Skeletal muscle tissue (tissue), 4 donors: ENCODE measurements around the gene LAIR2. TPM values are rescaled to one million over a fixed set of nuclear protein-coding genes. Genes with fewer than 3 reads are reported as not detected.
"Not testable (repeated sequence)": the region's sequence is repeated elsewhere in the genome, so short reads cannot be mapped to it uniquely, and the experiment has no call there.

ENCODE experiments used
- H3K27ac ChIP-seq: one replicate; pipeline ENCODE4 v1.7.0; 2013; ENCODE audit warnings: mild to moderate bottlenecking, low read depth, low read length, inconsistent platforms
- H3K27me3 ChIP-seq, 3 donors: one replicate each; pipeline ENCODE4 v1.7.0; 2013; ENCODE audit warnings: low read length in 3 of 3; ENCODE audit not compliant: control insufficient read depth in 3 of 3, insufficient read depth in 3 of 3
- H3K36me3 ChIP-seq, 3 donors: one replicate each; pipeline ENCODE4 v1.7.0; 2013; ENCODE audit warnings: low read length in 3 of 3; ENCODE audit not compliant: control insufficient read depth in 3 of 3, insufficient read depth in 3 of 3
- H3K4me1 ChIP-seq, 3 donors: one replicate each; pipeline ENCODE4 v1.7.0; 2013; ENCODE audit warnings: low read length in 3 of 3, mild to moderate bottlenecking in 3 of 3; ENCODE audit not compliant: control insufficient read depth in 3 of 3, insufficient read depth in 3 of 3
- H3K4me3 ChIP-seq, 3 donors: one replicate each; pipeline ENCODE4 v1.7.0; 2013; ENCODE audit warnings: low read length in 3 of 3
- H3K9ac ChIP-seq, 3 donors: one replicate each; pipeline ENCODE4 v1.7.0; 2013; ENCODE audit warnings: low read length in 3 of 3, mild to moderate bottlenecking in 3 of 3, moderate library complexity in 2 of 3, low read depth in 1 of 3
- H3K9me3 ChIP-seq, 3 donors: one replicate each; pipeline ENCODE4 v1.7.0; 2013; ENCODE audit warnings: low read length in 3 of 3; ENCODE audit not compliant: control insufficient read depth in 3 of 3
- total RNA-seq: library from RNA; depleted of rRNA; stranded (reverse); fragments of >200 nt; gene quantifications from one replicate; pipeline ENCODE4 v1.2.3, GENCODE V29; 2014
- donor health status: Osteomylitis.

LAIR2 gene
- total RNA-seq, 1 donor from 2014 or later: not detected

GRCh38 chr19:54492568-54492967, 10.1 kb upstream of the LAIR2 start:
- no peak overlapping the region for H3K9ac ChIP-seq
- H3K27ac ChIP-seq: no peak overlapping the region
- no peaks in the 10 kb centered on the region for H3K9me3 ChIP-seq
- peaks cover 4 to 9% (median 7%) of the 10 kb centered on the region in 3 donors for H3K27me3 ChIP-seq
- no peak overlapping the region for H3K4me3 ChIP-seq
- no peaks in the 10 kb centered on the region for H3K36me3 ChIP-seq
- no peaks in the 10 kb centered on the region for H3K4me1 ChIP-seq

GRCh38 chr19:54493056-54493455, 9.6 kb upstream of the LAIR2 start:
- H3K27me3 ChIP-seq, H3K4me3 ChIP-seq, H3K9ac ChIP-seq: not testable (repeated sequence)

GRCh38 chr19:54493967-54494585, 8.6 kb upstream of the LAIR2 start:
- H3K4me3 ChIP-seq: no peak overlapping the region
- H3K9me3 ChIP-seq: no peaks in the 10 kb centered on the region
- peaks cover 4 to 9% (median 7%) of the 10 kb centered on the region in 3 donors for H3K27me3 ChIP-seq
- H3K36me3 ChIP-seq: no peaks in the 10 kb centered on the region
- H3K9ac ChIP-seq: no peak overlapping the region
- no peaks in the 10 kb centered on the region for H3K4me1 ChIP-seq
- H3K27ac ChIP-seq: no peak overlapping the region

More at GRCh38 chr19:54493056-54493455, 9.6 kb upstream of the LAIR2 start:
- not testable (repeated sequence) for H3K27ac ChIP-seq, H3K4me1 ChIP-seq, H3K36me3 ChIP-seq, H3K9me3 ChIP-seq

DNA sequence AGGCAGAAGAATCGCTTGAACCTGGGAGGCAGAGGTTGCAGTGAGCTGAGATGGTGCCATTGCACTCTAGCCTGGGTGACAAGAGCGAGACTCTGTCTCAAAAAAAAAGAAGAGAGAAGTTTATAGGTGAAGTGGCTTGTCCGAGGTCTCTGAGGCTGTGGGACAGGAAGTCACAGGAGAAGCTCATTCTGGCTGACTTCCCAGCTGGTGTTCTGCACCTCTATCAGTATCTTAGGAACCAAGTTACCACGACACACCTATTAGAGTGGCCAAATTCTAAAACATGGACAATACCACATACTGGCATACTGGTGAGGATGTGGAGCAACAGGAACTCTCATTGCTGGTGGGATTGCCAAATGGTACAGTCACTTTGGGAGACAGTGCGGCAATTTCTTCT, 7.3 kb upstream of the LAIR2 start:
- not testable (repeated sequence) for H3K27ac ChIP-seq, H3K9ac ChIP-seq, H3K27me3 ChIP-seq, H3K9me3 ChIP-seq, H3K4me1 ChIP-seq, H3K4me3 ChIP-seq, H3K36me3 ChIP-seq

GRCh38 chr19:54497747-54498450, 4.7 kb upstream of the LAIR2 start:
- H3K4me1 ChIP-seq, H3K9me3 ChIP-seq, H3K4me3 ChIP-seq, H3K36me3 ChIP-seq, H3K27ac ChIP-seq, H3K9ac ChIP-seq: not testable (repeated sequence)
- H3K27me3 ChIP-seq: peaks cover 2 to 13% (median 3%) of the 10 kb centered on the region in 3 donors

DNA sequence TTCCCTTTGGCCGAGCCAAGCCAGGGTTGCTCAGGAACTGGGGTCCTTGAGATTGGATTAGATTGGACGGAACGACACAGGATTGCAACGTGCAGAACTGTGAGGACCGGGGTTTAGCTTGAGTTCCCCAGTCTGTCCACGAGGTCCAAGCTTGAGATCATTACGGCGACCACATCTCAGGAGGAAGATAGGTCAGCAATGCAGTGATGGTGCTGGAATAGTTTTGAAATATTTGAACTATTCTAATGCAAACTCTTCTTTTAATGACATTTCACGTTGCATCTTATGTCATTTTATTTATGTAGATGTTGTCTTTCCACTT, 4.2 kb upstream of the LAIR2 start:
- not testable (repeated sequence) for H3K27me3 ChIP-seq, H3K4me3 ChIP-seq, H3K36me3 ChIP-seq, H3K9me3 ChIP-seq, H3K4me1 ChIP-seq, H3K27ac ChIP-seq, H3K9ac ChIP-seq

- H3K4me1 ChIP-seq, H3K27me3 ChIP-seq, H3K9ac ChIP-seq, H3K9me3 ChIP-seq, H3K4me3 ChIP-seq, H3K36me3 ChIP-seq, H3K27ac ChIP-seq: not testable (repeated sequence)
These were observed 2.9 kb downstream of the LAIR2 start for GRCh38 chr19:54505542-54505941.

- H3K4me1 ChIP-seq: no peaks in the 10 kb centered on the region
- no peak overlapping the region for H3K4me3 ChIP-seq
- no peaks in the 10 kb centered on the region for H3K36me3 ChIP-seq
- no peaks in the 10 kb centered on the region for H3K9me3 ChIP-seq
- peaks cover 0 to 3% (median 0%) of the 10 kb centered on the region in 3 donors for H3K27me3 ChIP-seq
- H3K27ac ChIP-seq: no peak overlapping the region
- no peak overlapping the region for H3K9ac ChIP-seq
These were observed 3.4 kb downstream of the LAIR2 start for GRCh38 chr19:54506079-54506478.

GRCh38 chr19:54507038-54507717, 4.5 kb downstream of the LAIR2 start:
- not testable (repeated sequence) for H3K9ac ChIP-seq, H3K36me3 ChIP-seq, H3K4me3 ChIP-seq, H3K27ac ChIP-seq, H3K4me1 ChIP-seq, H3K27me3 ChIP-seq, H3K9me3 ChIP-seq

DNA sequence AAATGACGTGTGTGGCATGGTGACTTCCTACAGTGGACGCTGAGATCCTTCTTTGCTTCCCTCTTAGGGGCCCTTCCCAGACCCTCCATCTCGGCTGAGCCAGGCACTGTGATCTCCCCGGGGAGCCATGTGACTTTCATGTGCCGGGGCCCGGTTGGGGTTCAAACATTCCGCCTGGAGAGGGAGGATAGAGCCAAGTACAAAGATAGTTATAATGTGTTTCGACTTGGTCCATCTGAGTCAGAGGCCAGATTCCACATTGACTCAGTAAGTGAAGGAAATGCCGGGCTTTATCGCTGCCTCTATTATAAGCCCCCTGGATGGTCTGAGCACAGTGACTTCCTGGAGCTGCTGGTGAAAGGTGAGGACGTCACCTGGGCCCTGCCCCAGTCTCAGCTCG, 5.2 kb downstream of the LAIR2 start:
- H3K9me3 ChIP-seq: no peaks in the 10 kb centered on the region
- no peak overlapping the region for H3K4me3 ChIP-seq
- no peaks in the 10 kb centered on the region for H3K36me3 ChIP-seq
- H3K4me1 ChIP-seq: no peaks in the 10 kb centered on the region
- no peak overlapping the region for H3K27ac ChIP-seq
- H3K27me3 ChIP-seq: peaks cover 0 to 3% (median 0%) of the 10 kb centered on the region in 3 donors
- no peak overlapping the region for H3K9ac ChIP-seq
